HG02610 (cell line): Measurements from ENCODE around the gene CGREF1.
"Not testable (repeated sequence)": the region's sequence is repeated elsewhere in the genome, so short reads cannot be mapped to it uniquely, and the experiment has no call there.

Source experiments
- ATAC-seq: cut with Tn5 transposase; IDR thresholded peaks from one replicate; pipeline ENCODE4 v1.9.1; 2021; ENCODE audit warnings: mild to moderate bottlenecking, moderate library complexity; ENCODE audit not compliant: unreplicated experiment

Gene CGREF1

GRCh38 chr2:27088634-27089033, 30.3 kb downstream of the CGREF1 start:
- no peak for ATAC-seq

GRCh38 chr2:27087823-27088410, 31.0 kb downstream of the CGREF1 start:
- no peak for ATAC-seq

GRCh38 chr2:27086724-27087593, 32.0 kb downstream of the CGREF1 start, which contains the start of gene KHK:
Gene KHK, plus strand, starts transcription at chr2:27086772. Its CDS starts 488 bp downstream, at chr2:27087260.
- ATAC-seq, result peak; percentile 12

- peak; percentile 72 for ATAC-seq
Measured at GRCh38 chr2:27086090-27086723, 32.7 kb downstream of the CGREF1 start.

GRCh38 chr2:27085673-27086089, 33.2 kb downstream of the CGREF1 start:
- ATAC-seq, result peak; percentile 1

- ATAC-seq, result no peak
Measured at GRCh38 chr2:27085062-27085672, 33.8 kb downstream of the CGREF1 start.

- no peak for ATAC-seq
Measured at GRCh38 chr2:27084297-27085061, 34.4 kb downstream of the CGREF1 start.

GRCh38 chr2:27083410-27084296, 35.3 kb downstream of the CGREF1 start:
- ATAC-seq, result no peak

- ATAC-seq, result no peak
Measured at GRCh38 chr2:27082773-27083409, 36.0 kb downstream of the CGREF1 start.

GRCh38 chr2:27081984-27082772, 36.8 kb downstream of the CGREF1 start:
- ATAC-seq, result no peak

GRCh38 chr2:27080603-27080936, 38.4 kb downstream of the CGREF1 start:
- no peak for ATAC-seq

- ATAC-seq, result no peak
Measured at GRCh38 chr2:27080140-27080469, 38.8 kb downstream of the CGREF1 start.

- ATAC-seq, result no peak
Measured at GRCh38 chr2:27079233-27080139, 39.4 kb downstream of the CGREF1 start.

- ATAC-seq, result no peak
Measured at GRCh38 chr2:27078267-27079194, 40.4 kb downstream of the CGREF1 start, which contains the start of gene EMILIN1. Gene EMILIN1, plus strand, starts transcription at chr2:27078615. Its CDS starts 451 bp downstream, at chr2:27079066.

- ATAC-seq, result no peak
Measured at GRCh38 chr2:27077231-27077630, 41.7 kb downstream of the CGREF1 start.

GRCh38 chr2:27076323-27076722, 42.6 kb downstream of the CGREF1 start:
- no peak for ATAC-seq

- not testable (repeated sequence) for ATAC-seq
Measured at GRCh38 chr2:27075566-27075871, 43.4 kb downstream of the CGREF1 start.
